CD4-positive, alpha-beta T cell (primary cell): ENCODE data around the gene CHST10. TPM values are rescaled to one million over a fixed set of nuclear protein-coding genes. Genes with fewer than 3 reads are reported as not detected.

Experiments used
- ATAC-seq: fragments of 200-7000 bp; cut with Tn5 transposase; one replicate; pipeline ENCODE4 v1.10.0; 2022; ENCODE audit warnings: mild to moderate bottlenecking; ENCODE audit not compliant: poor library complexity
- CTCF ChIA-PET: fragments of 350-600 bp; sonication (Branson Sonifier 250); formaldehyde crosslinking; loops from one replicate; lab custom pipeline; 2021; ENCODE audit warnings: antibody characterized with exemption, inconsistent platforms; lab: Charles Lee
- POLR2A ChIA-PET: fragments of 350-600 bp; sonication (Branson Sonifier 250); formaldehyde crosslinking; loops from one replicate; lab custom pipeline; 2021; ENCODE audit warnings: antibody characterized with exemption, inconsistent platforms; lab: Charles Lee
- DNase-seq, 14 experiments: peaks; one replicate each; pipeline ENCODE4 v3.0.0-alpha.2; 2013 to 2020; ENCODE audit warnings: mixed read lengths in 2 of 14
- H3K27ac ChIP-seq, 2 donors: one replicate each; pipeline versions ENCODE4 v1.5.1 to v1.7.0; 2013; ENCODE audit warnings: low read length in 2 of 2, low read depth in 1 of 2, mild to moderate bottlenecking in 1 of 2
- H3K27me3 ChIP-seq, 2 experiments: 1 replicate in 1 of 2; 2 replicates in 1 of 2; pipeline versions ENCODE4 v1.6.1 to v1.7.0; 2013; ENCODE audit warnings: low read length in 2 of 2, control low read depth in 1 of 2, mild to moderate bottlenecking in 1 of 2, moderate library complexity in 1 of 2; ENCODE audit not compliant: insufficient read depth in 2 of 2, control insufficient read depth in 1 of 2
- H3K36me3 ChIP-seq: one replicate; pipeline ENCODE4 v1.6.1; 2013; ENCODE audit warnings: low read length, control low read depth; ENCODE audit not compliant: insufficient read depth
- H3K4me1 ChIP-seq: one replicate; pipeline ENCODE4 v1.6.1; 2013; ENCODE audit warnings: low read length, control low read depth; ENCODE audit not compliant: insufficient read depth
- H3K4me3 ChIP-seq: one replicate; pipeline ENCODE4 v1.5.1; 2013; ENCODE audit warnings: mild to moderate bottlenecking, low read length, moderate library complexity
- H3K9me3 ChIP-seq, 2 experiments: 1 replicate in 1 of 2; 2 replicates in 1 of 2; pipeline versions ENCODE4 v1.6.1 to v1.7.0; 2013; ENCODE audit warnings: low read length in 2 of 2, mild to moderate bottlenecking in 2 of 2, control low read depth in 1 of 2, moderate library complexity in 1 of 2; ENCODE audit not compliant: control insufficient read depth in 1 of 2, insufficient read depth in 1 of 2
- H3K27ac Mint-ChIP-seq: one replicate; pipeline ENCODE4 v1.8.0; 2020; ENCODE audit warnings: mixed read lengths
- H3K27me3 Mint-ChIP-seq: one replicate; pipeline ENCODE4 v1.8.0; 2021; ENCODE audit warnings: mixed read lengths
- H3K36me3 Mint-ChIP-seq: one replicate; pipeline ENCODE4 v1.8.0; 2021; ENCODE audit warnings: low read depth, mixed read lengths
- H3K4me1 Mint-ChIP-seq: one replicate; pipeline ENCODE4 v1.8.0; 2021; ENCODE audit warnings: low read depth, mixed read lengths
- H3K4me3 Mint-ChIP-seq: one replicate; pipeline ENCODE4 v1.8.0; 2020; ENCODE audit warnings: mild to moderate bottlenecking, mixed read lengths
- H3K9me3 Mint-ChIP-seq: one replicate; pipeline ENCODE4 v1.8.0; 2020; ENCODE audit warnings: mixed read lengths
- intact Hi-C, 2 experiments: fragments of 100-400 bp; cut with DNase I in 1 of 2; cut with micrococcal nuclease in 1 of 2; formaldehyde crosslinking; loops; one replicate each; pipeline versions ENCODE4 v1.15.1 to v1.9.0; 2023 to 2025; cut with DNase I, micrococcal nuclease
- total RNA-seq, 174 experiments: library from RNA in 2 of 174; stranded (reverse) in 2 of 174; gene quantifications; one replicate each; pipeline ENCODE4 v1.2.3 and lab custom pipeline; 2021 to 2026
- TF ChIP-seq, protein P1 (sequence below): fragments of 200-600 bp; IDR thresholded peaks from one replicate; pipeline ENCODE4 v1.8.0; 2022; ENCODE audit warnings: antibody characterized with exemption, mild to moderate bottlenecking

CHST10 gene
- total RNA-seq, 2 experiments from 2014 or later, result 1.5 to 1.9 TPM

GRCh38 chr2:100423631-100424030 lies 6.2 kb upstream of the CHST10 start:
- Histone ChIP-seq H3K36me3 (no peaks in the 10 kb centered on the region), H3K4me3 (no peak overlapping the region), H3K27ac (no peak overlapping the region), H3K9me3 (no peaks in the 10 kb centered on the region), H3K4me1 (peaks cover 2% of the 10 kb centered on the region), H3K27me3 (no peaks in the 10 kb centered on the region)
- POLR2A ChIA-PET, result no interaction called here
- Mint-ChIP-seq H3K27me3 (peaks cover 15% of the 10 kb centered on the region), H3K4me3 (no peak overlapping the region), H3K27ac (no peak overlapping the region), H3K36me3 (no peaks in the 10 kb centered on the region), H3K4me1 (peaks cover 7% of the 10 kb centered on the region), H3K9me3 (no peaks in the 10 kb centered on the region)
- intact Hi-C loops, result no loop called here
- CTCF ChIA-PET, result no interaction called here
- DNase-seq (no peak), ATAC-seq (no peak)
- TF ChIP-seq, protein P1, sequence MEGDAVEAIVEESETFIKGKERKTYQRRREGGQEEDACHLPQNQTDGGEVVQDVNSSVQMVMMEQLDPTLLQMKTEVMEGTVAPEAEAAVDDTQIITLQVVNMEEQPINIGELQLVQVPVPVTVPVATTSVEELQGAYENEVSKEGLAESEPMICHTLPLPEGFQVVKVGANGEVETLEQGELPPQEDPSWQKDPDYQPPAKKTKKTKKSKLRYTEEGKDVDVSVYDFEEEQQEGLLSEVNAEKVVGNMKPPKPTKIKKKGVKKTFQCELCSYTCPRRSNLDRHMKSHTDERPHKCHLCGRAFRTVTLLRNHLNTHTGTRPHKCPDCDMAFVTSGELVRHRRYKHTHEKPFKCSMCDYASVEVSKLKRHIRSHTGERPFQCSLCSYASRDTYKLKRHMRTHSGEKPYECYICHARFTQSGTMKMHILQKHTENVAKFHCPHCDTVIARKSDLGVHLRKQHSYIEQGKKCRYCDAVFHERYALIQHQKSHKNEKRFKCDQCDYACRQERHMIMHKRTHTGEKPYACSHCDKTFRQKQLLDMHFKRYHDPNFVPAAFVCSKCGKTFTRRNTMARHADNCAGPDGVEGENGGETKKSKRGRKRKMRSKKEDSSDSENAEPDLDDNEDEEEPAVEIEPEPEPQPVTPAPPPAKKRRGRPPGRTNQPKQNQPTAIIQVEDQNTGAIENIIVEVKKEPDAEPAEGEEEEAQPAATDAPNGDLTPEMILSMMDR, result no peak

- POLR2A ChIA-PET, result no interaction called here
- no peaks in the 10 kb centered on the region for H3K27me3 ChIP-seq
- no peak overlapping the region for H3K4me3 Mint-ChIP-seq
- DNase-seq (no peak), ATAC-seq (no peak)
- H3K4me3 ChIP-seq, result no peak overlapping the region
- CTCF ChIA-PET, result no interaction called here
- H3K27ac Mint-ChIP-seq, result no peak overlapping the region
- H3K4me1 Mint-ChIP-seq, result peaks cover 2% of the 10 kb centered on the region
- H3K27ac ChIP-seq, result no peak overlapping the region
- no peaks in the 10 kb centered on the region for H3K9me3 ChIP-seq
- peaks cover 4% of the 10 kb centered on the region for H3K4me1 ChIP-seq
- H3K36me3 Mint-ChIP-seq, result no peaks in the 10 kb centered on the region
- H3K36me3 ChIP-seq, result no peaks in the 10 kb centered on the region
- TF ChIP-seq, protein P1, result no peak
- peaks cover 10% of the 10 kb centered on the region for H3K27me3 Mint-ChIP-seq
- intact Hi-C loops, result no loop called here
- H3K9me3 Mint-ChIP-seq, result no peaks in the 10 kb centered on the region
Measured at GRCh38 chr2:100422320-100423055, 5.0 kb upstream of the CHST10 start.

DNA sequence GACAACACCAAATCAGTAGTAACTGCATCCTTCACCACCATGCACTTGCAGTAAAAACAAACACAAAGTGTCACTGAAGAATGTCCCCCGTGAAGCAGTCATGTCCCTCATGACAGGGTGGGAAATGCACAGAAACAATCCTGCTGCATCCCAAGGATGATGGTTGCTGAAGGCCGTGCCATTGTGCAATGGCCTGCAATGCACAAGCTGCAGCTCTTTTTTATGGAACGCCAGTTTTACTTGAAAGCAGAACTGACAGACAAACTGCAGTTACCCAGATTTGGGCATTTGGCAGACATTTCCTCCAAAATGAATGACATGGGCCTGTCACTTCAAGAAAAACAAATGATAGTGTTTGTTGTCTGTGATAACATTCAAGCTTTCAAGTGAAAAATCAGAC lies 2.4 kb upstream of the CHST10 start:
- DNase-seq (no peak), ATAC-seq (no peak)
- H3K4me1 ChIP-seq, result peaks cover 12% of the 10 kb centered on the region
- TF ChIP-seq, protein P1, result no peak
- Mint-ChIP-seq H3K9me3 (no peaks in the 10 kb centered on the region), H3K4me3 (no peak overlapping the region), H3K4me1 (peaks cover 13% of the 10 kb centered on the region), H3K27ac (no peak overlapping the region), H3K27me3 (peaks cover 8% of the 10 kb centered on the region), H3K36me3 (no peaks in the 10 kb centered on the region)
- H3K9me3 ChIP-seq, result no peaks in the 10 kb centered on the region
- H3K4me3 ChIP-seq, result no peak overlapping the region
- H3K27me3 ChIP-seq, result no peaks in the 10 kb centered on the region
- CTCF ChIA-PET, result interaction anchor here (0.6 kb wide), 1 partner anchor 670 kb away, joined by 5 read pairs; no protein-coding TSS in a partner anchor
- POLR2A ChIA-PET, result no interaction called here
- H3K27ac ChIP-seq, result no peak overlapping the region
- H3K36me3 ChIP-seq, result no peaks in the 10 kb centered on the region
- intact Hi-C loops, result no loop called here
